H1 (cell line): ENCODE measurements around the gene MYL2. TPM values are rescaled to one million over a fixed set of nuclear protein-coding genes. Genes with fewer than 3 reads are reported as not detected.

Experiments
- ATF2 ChIP-seq: IDR thresholded peaks from 2 replicates; pipeline ENCODE4 v1.6.1; 2012; ENCODE audit warnings: low read length, inconsistent platforms
- BRCA1 ChIP-seq: IDR thresholded peaks from 2 replicates; pipeline ENCODE4 v1.6.1; 2012; ENCODE audit warnings: low read depth, low read length, improper control_type of control experiment
- CBX8 ChIP-seq: fragments of 300-800, 300-1000 bp; sonication (generic); IDR thresholded peaks from 2 replicates; pipeline ENCODE4 v1.7.1; 2016; ENCODE audit warnings: low read depth, low read length, borderline replicate concordance
- NANOG ChIP-seq: IDR thresholded peaks from 2 replicates; pipeline ENCODE4 v1.6.1; 2011; ENCODE audit warnings: low read length, low read depth, mild to moderate bottlenecking, inconsistent platforms; ENCODE audit not compliant: insufficient read depth, poor library complexity, severe bottlenecking
- POLR2AphosphoS5 ChIP-seq: IDR thresholded peaks from 2 replicates; pipeline ENCODE4 v1.6.1; 2011; ENCODE audit warnings: low read depth, low read length
- RAD21 ChIP-seq, 2 experiments: IDR thresholded peaks in 1 of 2; conservative IDR thresholded peaks in 1 of 2; 2 replicates each; pipeline ENCODE4 v1.6.1; 2011; ENCODE audit warnings: low read depth in 2 of 2, low read length in 2 of 2, improper control_type of control experiment in 1 of 2, inconsistent platforms in 1 of 2, mild to moderate bottlenecking in 1 of 2, moderate library complexity in 1 of 2
- RFX5 ChIP-seq: IDR thresholded peaks from 2 replicates; pipeline ENCODE4 v1.6.1; 2011; ENCODE audit warnings: low read depth, low read length, improper control_type of control experiment, borderline replicate concordance
- RNF2 ChIP-seq: fragments of 200-900, 300-1000 bp; sonication (generic); IDR thresholded peaks from 2 replicates; pipeline ENCODE4 v1.7.1; 2016; ENCODE audit warnings: borderline replicate concordance, low read depth, mild to moderate bottlenecking, antibody characterized with exemption, low read length; ENCODE audit not compliant: poor library complexity, severe bottlenecking; ENCODE audit errors: missing control alignments
- SIN3A ChIP-seq, 2 experiments: IDR thresholded peaks in 1 of 2; conservative IDR thresholded peaks in 1 of 2; 2 replicates each; pipeline ENCODE4 v1.6.1; 2011 to 2012; ENCODE audit warnings: low read length in 2 of 2, improper control_type of control experiment in 1 of 2, low read depth in 1 of 2, mild to moderate bottlenecking in 1 of 2
- TBP ChIP-seq: IDR thresholded peaks from 2 replicates; pipeline ENCODE4 v1.6.1; 2011; ENCODE audit warnings: low read depth, low read length, improper control_type of control experiment
- polyA plus RNA-seq, 7 experiments: library from polyadenylated mRNA; depleted of rRNA in 3 of 7; stranded (reverse) in 5 of 7; unstranded in 2 of 7; fragments of >200 nt in 5 of 7; fragments of 200-250 nt in 2 of 7; gene quantifications; 1 replicate in 5 of 7; 2 replicates in 1 of 7; 4 replicates in 1 of 7; pipeline versions ENCODE4 v1.2.1 to v1.2.3, GENCODE V29; 2011 to 2013; ENCODE audit warnings: missing spikeins in 2 of 7, mixed read lengths in 2 of 7
- total RNA-seq: library from RNA; stranded (reverse); fragmentation: NEBNext Ultra II Directional; extraction: Animal tissue kit (Norgen Biotek cat#: 25700); gene quantifications from 2 replicates; pipeline ENCODE4 v1.2.1, GENCODE V29; 2021

MYL2 gene
- total and polyA plus RNA-seq, 2 of the 8 experiments (the other 6 are each of a cell fraction or from before 2014, with no cell fraction given), result not detected

- TF ChIP-seq NANOG (no peak), RAD21 (IDR thresholded peaks at IDR 0.05 in 1 of 2, conservative IDR thresholded peaks at IDR 0.05 in 1 of 2; ENCODE audit: low read depth in 2 of 2, low read length in 2 of 2) (no peak), CBX8 (no peak), ATF2 (no peak), RNF2 (no peak), TBP (no peak), BRCA1 (no peak), SIN3A (conservative IDR thresholded peaks at IDR 0.05 in 1 of 2, IDR thresholded peaks at IDR 0.05 in 1 of 2; ENCODE audit: low read depth in 1 of 2, low read length in 2 of 2) (no peak), POLR2AphosphoS5 (no peak), RFX5 (no peak)
- TF ChIP-seq, all 59 proteins: peak for 0
These were observed 2.4 kb downstream of the MYL2 start (continued) for GRCh38 chr12:110917961-110918360.
